ENCODE measurements around the gene SV2B. TPM values are rescaled to one million over a fixed set of nuclear protein-coding genes. Genes with fewer than 3 reads are reported as not detected.

SV2B gene
- total RNA-seq, 1 donor from 2014 or later = 0.26 TPM

DNA sequence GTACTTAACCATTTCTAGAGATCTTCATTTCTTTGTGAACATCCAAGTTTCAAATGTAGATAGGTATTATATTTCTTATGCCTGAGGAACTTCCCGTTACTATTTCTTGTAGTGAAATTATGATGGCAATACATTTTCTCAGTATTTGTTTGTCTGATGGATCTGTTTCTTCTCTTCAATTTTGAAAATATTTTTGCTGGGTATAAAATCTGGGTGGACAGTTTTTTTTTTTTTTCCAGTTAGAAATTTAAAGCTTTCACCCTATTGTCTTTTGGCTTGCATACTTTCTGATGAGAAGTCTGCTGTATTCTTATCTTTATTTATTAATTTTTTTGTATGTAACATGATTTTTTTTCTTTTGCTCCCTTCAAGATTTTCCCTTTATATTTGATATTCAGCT, 175.8 kb downstream of the SV2B start:
- TF ChIP-seq CTCF (IDR thresholded peaks at IDR 0.05; ENCODE audit: insufficient read depth, low read length, severe bottlenecking) = no peak
- H3K36me3 ChIP-seq (ENCODE audit: control insufficient read depth, insufficient read depth, low read length) = no peaks in the 10 kb centered on the region
- no peak overlapping the region for H3K4me3 ChIP-seq (ENCODE audit: low read depth, low read length)
- no peaks in the 10 kb centered on the region for H3K27me3 ChIP-seq (ENCODE audit: control insufficient read depth, insufficient read depth, low read length)
- FAIRE-seq = no peak
- no peak for DNase-seq (ENCODE audit: low read depth)

DNA sequence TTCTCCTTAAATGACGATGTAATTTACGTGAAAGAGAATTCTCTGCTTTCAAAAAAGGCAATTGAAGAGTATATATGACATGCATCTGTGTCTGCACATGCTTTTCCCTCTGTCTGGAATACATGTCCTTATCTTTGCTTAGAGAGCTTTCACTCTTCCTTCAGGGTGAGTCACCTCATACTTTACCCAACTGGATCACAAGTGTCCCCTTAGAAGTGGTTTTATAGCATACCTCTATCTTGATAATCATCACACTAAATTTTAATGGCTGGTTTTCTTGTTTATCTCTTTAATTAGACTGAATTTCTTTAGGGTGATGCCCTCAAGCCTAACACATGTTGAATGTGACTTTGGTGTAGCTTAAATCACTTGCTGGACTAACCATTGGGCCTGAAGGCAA, 178.9 kb downstream of the SV2B start:
- no peaks in the 10 kb centered on the region for H3K27me3 ChIP-seq (ENCODE audit: control insufficient read depth, insufficient read depth, low read length)
- no peak overlapping the region for H3K4me3 ChIP-seq (ENCODE audit: low read depth, low read length)
- H3K36me3 ChIP-seq (ENCODE audit: control insufficient read depth, insufficient read depth, low read length) = no peaks in the 10 kb centered on the region
- FAIRE-seq (no peak), DNase-seq (ENCODE audit: low read depth) (peak; percentile 2)
- no peak for TF ChIP-seq CTCF (IDR thresholded peaks at IDR 0.05; ENCODE audit: insufficient read depth, low read length, severe bottlenecking)

DNA sequence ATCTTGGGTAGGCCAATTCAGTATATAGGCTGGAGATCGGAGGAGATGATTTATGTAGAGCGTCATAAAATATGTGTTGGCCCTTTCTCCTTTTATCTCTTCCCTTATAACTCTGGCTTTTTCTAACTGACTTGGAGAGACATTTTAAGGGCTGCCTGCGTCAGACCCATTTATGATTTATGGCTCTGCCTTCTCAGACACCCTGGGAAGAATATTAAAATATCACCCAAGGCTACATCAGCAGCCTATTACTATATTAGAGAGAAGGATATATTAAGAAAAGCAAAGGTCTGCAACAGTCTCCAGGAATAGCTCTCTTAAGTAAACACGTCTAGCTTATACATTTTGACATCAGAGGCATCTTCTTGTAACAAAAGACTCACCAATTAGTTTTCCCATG, 179.4 kb downstream of the SV2B start:
- Histone ChIP-seq H3K4me3 (ENCODE audit: low read depth, low read length) (no peak overlapping the region), H3K36me3 (ENCODE audit: control insufficient read depth, insufficient read depth, low read length) (no peaks in the 10 kb centered on the region), H3K27me3 (ENCODE audit: control insufficient read depth, insufficient read depth, low read length) (no peaks in the 10 kb centered on the region)
- DNase-seq (ENCODE audit: low read depth) (no peak), FAIRE-seq (no peak)
- no peak for TF ChIP-seq CTCF (IDR thresholded peaks at IDR 0.05; ENCODE audit: insufficient read depth, low read length, severe bottlenecking)

GRCh38 chr15:91281947-91282346, 181.9 kb downstream of the SV2B start:
- no peak for DNase-seq (ENCODE audit: low read depth)
- no peak for FAIRE-seq

GRCh38 chr15:91282486-91282885, 182.4 kb downstream of the SV2B start:
- DNase-seq (ENCODE audit: low read depth) (no peak), FAIRE-seq (no peak)
- H3K36me3 ChIP-seq (ENCODE audit: control insufficient read depth, insufficient read depth, low read length) = no peaks in the 10 kb centered on the region
- H3K4me3 ChIP-seq (ENCODE audit: low read depth, low read length) = no peak overlapping the region
- TF ChIP-seq CTCF (IDR thresholded peaks at IDR 0.05; ENCODE audit: insufficient read depth, low read length, severe bottlenecking) = no peak
- H3K27me3 ChIP-seq (ENCODE audit: control insufficient read depth, insufficient read depth, low read length) = no peaks in the 10 kb centered on the region

More at GRCh38 chr15:91281947-91282346, 181.9 kb downstream of the SV2B start:
- no peaks in the 10 kb centered on the region for H3K36me3 ChIP-seq (ENCODE audit: control insufficient read depth, insufficient read depth, low read length)
- no peak for TF ChIP-seq CTCF (IDR thresholded peaks at IDR 0.05; ENCODE audit: insufficient read depth, low read length, severe bottlenecking)
- H3K27me3 ChIP-seq (ENCODE audit: control insufficient read depth, insufficient read depth, low read length) = no peaks in the 10 kb centered on the region
- H3K4me3 ChIP-seq (ENCODE audit: low read depth, low read length) = no peak overlapping the region

GRCh38 chr15:91283155-91283554, 183.1 kb downstream of the SV2B start:
- DNase-seq (ENCODE audit: low read depth) (no peak), FAIRE-seq (no peak)
- H3K36me3 ChIP-seq (ENCODE audit: control insufficient read depth, insufficient read depth, low read length) = no peaks in the 10 kb centered on the region
- H3K27me3 ChIP-seq (ENCODE audit: control insufficient read depth, insufficient read depth, low read length) = no peaks in the 10 kb centered on the region
- no peak overlapping the region for H3K4me3 ChIP-seq (ENCODE audit: low read depth, low read length)
- TF ChIP-seq CTCF (IDR thresholded peaks at IDR 0.05; ENCODE audit: insufficient read depth, low read length, severe bottlenecking) = no peak
